Motor neuron (in vitro differentiated cells): ENCODE results near the gene GAS6. TPM values are rescaled to one million over a fixed set of nuclear protein-coding genes. Genes with fewer than 3 reads are reported as not detected.

Experiments used
- ATAC-seq, 8 experiments: fragments of 200-7000 bp; cut with Tn5 transposase; replicated peaks in 6 of 8; 2 replicates each; pipeline ENCODE4 v1.8.0; 2021; ENCODE audit warnings: mild to moderate bottlenecking in 8 of 8, moderate library complexity in 8 of 8
- H3K27ac ChIP-seq, 2 donors: fragments of 250-450 bp; sonication (Bioruptor Pico); 2 replicates each; pipeline ENCODE4 v1.9.0; 2021; ENCODE audit warnings: antibody characterized with exemption in 2 of 2, mild to moderate bottlenecking in 2 of 2, moderate library complexity in 1 of 2
- H3K4me1 ChIP-seq, 2 donors: fragments of 250-450 bp; sonication (Bioruptor Pico); replicated peaks in 1 of 2; 2 replicates each; pipeline ENCODE4 v1.6.1; 2021; ENCODE audit warnings: antibody characterized with exemption in 2 of 2, mild to moderate bottlenecking in 2 of 2, moderate library complexity in 1 of 2
- H3K4me3 ChIP-seq, 5 donors: fragments of 250-450 bp; sonication (Bioruptor Pico); 2 replicates each; pipeline ENCODE4 v1.9.0; 2021; ENCODE audit warnings: antibody characterized with exemption in 5 of 5, mild to moderate bottlenecking in 5 of 5, moderate library complexity in 4 of 5
- WGBS, 10 experiments: fragments of 450-650 bp; shearing (Covaris generic); methylation state at CpG; one replicate each; pipeline ENCODE4 v1.0.0; 2022; 5-methylcytosine and 5-hydroxymethylcytosine counted together
- in situ Hi-C, 9 experiments: fragments of 400-800 bp; cut with MboI; loops; one replicate each; pipeline ENCODE4 v1.15.0; 2021; ENCODE audit warnings: low sequenced_read_pairs in 9 of 9, low pct_unique_long_range_greater_than_20kb in 2 of 9; ENCODE audit not compliant: unreplicated experiment in 9 of 9
- total RNA-seq, 8 experiments: library from RNA; unstranded; fragments of 300-600 nt; gene quantifications; 2 replicates each; pipeline versions ENCODE4 v1.2.3 to v1.2.4, GENCODE V29; 2022

The GAS6 gene
- total RNA-seq, 8 experiments from 2014 or later: 3.7 to 37.8 (median 6.8) TPM

- Histone ChIP-seq H3K27ac (no peak overlapping the region), H3K4me3 (no peak overlapping the region), H3K4me1 (peaks cover 3 to 4% of the 10 kb centered on the region in 2 donors)
- in situ Hi-C loops: no loop called here
- peak in 1 of 8 experiments; percentile 10 for ATAC-seq
- WGBS, 10 experiments: 80 to 100% (median 100%) methylated on average over 1 to 3 of the region's 28 CpGs; no CpG with 5 or more reads in 7 of the 10 experiments
These were observed 88.3 kb downstream of the GAS6 start for GRCh38 chr13:113775451-113776145.

GRCh38 chr13:113774177-113775107, 89.4 kb downstream of the GAS6 start:
- peak in 1 of 8 experiments; percentile 12 for ATAC-seq
- in situ Hi-C loops: no loop called here
- no peak overlapping the region for H3K27ac ChIP-seq
- WGBS, 10 experiments: 40 to 100% (median 83%) methylated on average over 1 to 5 of the region's 9 CpGs; no CpG with 5 or more reads in 1 of the 10 experiments
- no peak overlapping the region for H3K4me3 ChIP-seq
- peaks cover 3 to 4% of the 10 kb centered on the region in 2 donors for H3K4me1 ChIP-seq

GRCh38 chr13:113771709-113772331, 92.1 kb downstream of the GAS6 start:
- ATAC-seq: peak in 2 of 8 experiments; percentile 15 to 59
- WGBS, 10 experiments: 0 to 69% (median 19%) methylated on average over 3 to 4 of the region's 4 CpGs; no CpG with 5 or more reads in 2 of the 10 experiments
- no peak overlapping the region for H3K4me3 ChIP-seq
- peaks cover 2 to 3% of the 10 kb centered on the region in 2 donors for H3K4me1 ChIP-seq
- in situ Hi-C loops: no loop called here
- no peak overlapping the region for H3K27ac ChIP-seq

- in situ Hi-C loops: no loop called here
- H3K27ac ChIP-seq: no peak overlapping the region
- ATAC-seq: peak in 2 of 8 experiments; percentile 67 to 89
- WGBS, 10 experiments: 17 to 100% (median 91%) methylated on average over 1 to 4 of the region's 5 CpGs; no CpG with 5 or more reads in 4 of the 10 experiments
- H3K4me3 ChIP-seq: no peak overlapping the region
- peaks cover 0 to 9% of the 10 kb centered on the region in 2 donors for H3K4me1 ChIP-seq
These were observed 92.9 kb downstream of the GAS6 start for GRCh38 chr13:113770937-113771336.

Other genes with a start within 250 kb of the GAS6 start
- gene ATP4B, start 205.9 kb downstream of the GAS6 start, total RNA-seq: under 1 TPM in 5 of 8 experiments, not detected in 3; 0.14 to 0.49 (median 0.21) TPM
- 1 to 10 TPM in 1 of 8 experiments, under 1 TPM in 6, not detected in 1; under 0.01 to 1.1 (median 0.38) TPM for gene GRK1, start 196.9 kb downstream of the GAS6 start, total RNA-seq
- 1 to 10 TPM in 2 of 8 experiments, under 1 TPM in 6; 0.05 to 2.7 (median 0.52) TPM for gene TMEM255B, start 104.8 kb downstream of the GAS6 start, total RNA-seq
- gene C13orf46, start 110.0 kb upstream of the GAS6 start, total RNA-seq: 1 to 10 TPM in 1 of 8 experiments, under 1 TPM in 7; 0.08 to 1.0 (median 0.27) TPM